HL-60 (cell line): Measurements from ENCODE around the gene ZNF302.

ENCODE experiments used
- POLR2AphosphoS5 ChIP-seq: IDR thresholded peaks from 2 replicates; pipeline ENCODE4 v1.6.1; 2012; ENCODE audit warnings: low read depth
- REST ChIP-seq: IDR thresholded peaks from 2 replicates; pipeline ENCODE4 v1.6.1; 2012; ENCODE audit warnings: low read depth; ENCODE audit not compliant: insufficient replicate concordance
- SPI1 ChIP-seq: IDR thresholded peaks from 2 replicates; pipeline ENCODE4 v1.6.1; 2012; ENCODE audit warnings: low read depth, mild to moderate bottlenecking, borderline replicate concordance
- TF ChIP-seq, protein P1 (sequence below): IDR thresholded peaks from one replicate; pipeline ENCODE4 v1.5.1; 2011; ENCODE audit warnings: low read length, control low read depth, inconsistent platforms; ENCODE audit not compliant: insufficient read depth

DNA sequence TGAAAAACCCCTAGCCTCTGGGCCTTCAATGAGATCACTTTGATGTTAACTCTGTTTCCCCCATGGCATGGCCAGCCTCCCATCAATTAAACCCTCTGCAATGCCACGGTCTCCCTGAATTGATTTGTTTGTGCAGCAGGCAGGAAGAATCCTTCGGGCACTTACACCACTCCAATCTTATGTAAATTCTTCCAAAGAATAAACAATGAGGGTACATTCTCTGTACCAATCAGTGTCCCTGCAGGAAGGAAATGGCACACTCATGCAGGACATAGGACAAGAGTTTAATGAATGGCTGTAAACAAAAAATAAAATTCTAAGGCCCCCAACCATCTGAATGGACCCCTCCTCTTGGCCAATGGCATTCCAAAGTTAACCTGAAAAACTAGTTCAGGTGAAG, 22.7 kb upstream of the ZNF302 start:
- TF ChIP-seq, protein P1, sequence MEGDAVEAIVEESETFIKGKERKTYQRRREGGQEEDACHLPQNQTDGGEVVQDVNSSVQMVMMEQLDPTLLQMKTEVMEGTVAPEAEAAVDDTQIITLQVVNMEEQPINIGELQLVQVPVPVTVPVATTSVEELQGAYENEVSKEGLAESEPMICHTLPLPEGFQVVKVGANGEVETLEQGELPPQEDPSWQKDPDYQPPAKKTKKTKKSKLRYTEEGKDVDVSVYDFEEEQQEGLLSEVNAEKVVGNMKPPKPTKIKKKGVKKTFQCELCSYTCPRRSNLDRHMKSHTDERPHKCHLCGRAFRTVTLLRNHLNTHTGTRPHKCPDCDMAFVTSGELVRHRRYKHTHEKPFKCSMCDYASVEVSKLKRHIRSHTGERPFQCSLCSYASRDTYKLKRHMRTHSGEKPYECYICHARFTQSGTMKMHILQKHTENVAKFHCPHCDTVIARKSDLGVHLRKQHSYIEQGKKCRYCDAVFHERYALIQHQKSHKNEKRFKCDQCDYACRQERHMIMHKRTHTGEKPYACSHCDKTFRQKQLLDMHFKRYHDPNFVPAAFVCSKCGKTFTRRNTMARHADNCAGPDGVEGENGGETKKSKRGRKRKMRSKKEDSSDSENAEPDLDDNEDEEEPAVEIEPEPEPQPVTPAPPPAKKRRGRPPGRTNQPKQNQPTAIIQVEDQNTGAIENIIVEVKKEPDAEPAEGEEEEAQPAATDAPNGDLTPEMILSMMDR = no peak
- no peak for TF ChIP-seq REST
- no peak for TF ChIP-seq POLR2AphosphoS5
- TF ChIP-seq SPI1 = no peak
